Measurements from ENCODE around the gene CEP128. TPM values are rescaled to one million over a fixed set of nuclear protein-coding genes. Genes with fewer than 3 reads are reported as not detected.

CEP128 gene
- total RNA-seq, 2 experiments from 2014 or later: 12.3 to 13.0 TPM

DNA sequence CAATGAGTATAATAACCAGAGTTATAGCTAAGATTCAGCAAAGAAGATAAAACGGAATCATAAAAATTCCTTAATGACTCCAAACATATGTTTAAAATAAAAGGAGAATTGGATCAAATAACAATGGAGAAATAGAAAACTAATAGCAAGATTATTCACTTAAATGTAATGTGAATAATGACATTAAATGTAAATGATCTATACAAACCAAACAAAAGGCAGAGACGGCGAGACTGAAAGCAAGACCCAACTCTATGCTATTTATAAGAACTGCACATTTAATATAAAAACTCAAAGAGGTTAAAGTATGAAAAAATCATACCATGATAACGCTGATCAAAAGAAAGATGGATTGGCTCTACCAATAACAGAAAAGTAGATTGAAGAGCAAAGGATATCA is 10.0 kb upstream of the CEP128 start:
- ChIA-PET POLR2A (no interaction called here), CTCF (no interaction called here)
- Mint-ChIP-seq H3K9me3 (no peaks in the 10 kb centered on the region), H3K36me3 (ENCODE audit: low read depth) (no peaks in the 10 kb centered on the region), H3K27me3 (peaks cover 20% of the 10 kb centered on the region), H3K27ac (no peak overlapping the region), H3K4me1 (ENCODE audit: low read depth) (peaks cover 17% of the 10 kb centered on the region), H3K4me3 (no peak overlapping the region)
- no peaks in the 10 kb centered on the region for H3K9me3 ChIP-seq (ENCODE audit: control insufficient read depth in 1 of 2, insufficient read depth in 1 of 2, low read length in 2 of 2)
- peaks cover 10% of the 10 kb centered on the region for H3K4me1 ChIP-seq (ENCODE audit: insufficient read depth, low read length)
- H3K27me3 ChIP-seq (ENCODE audit: control insufficient read depth in 1 of 2, insufficient read depth in 2 of 2, low read length in 2 of 2): no peaks in the 10 kb centered on the region
- ATAC-seq (ENCODE audit: poor library complexity) (no peak), DNase-seq (no peak)
- no peak overlapping the region for H3K27ac ChIP-seq (ENCODE audit: low read depth in 1 of 2, low read length in 2 of 2)
- TF ChIP-seq, protein P1, sequence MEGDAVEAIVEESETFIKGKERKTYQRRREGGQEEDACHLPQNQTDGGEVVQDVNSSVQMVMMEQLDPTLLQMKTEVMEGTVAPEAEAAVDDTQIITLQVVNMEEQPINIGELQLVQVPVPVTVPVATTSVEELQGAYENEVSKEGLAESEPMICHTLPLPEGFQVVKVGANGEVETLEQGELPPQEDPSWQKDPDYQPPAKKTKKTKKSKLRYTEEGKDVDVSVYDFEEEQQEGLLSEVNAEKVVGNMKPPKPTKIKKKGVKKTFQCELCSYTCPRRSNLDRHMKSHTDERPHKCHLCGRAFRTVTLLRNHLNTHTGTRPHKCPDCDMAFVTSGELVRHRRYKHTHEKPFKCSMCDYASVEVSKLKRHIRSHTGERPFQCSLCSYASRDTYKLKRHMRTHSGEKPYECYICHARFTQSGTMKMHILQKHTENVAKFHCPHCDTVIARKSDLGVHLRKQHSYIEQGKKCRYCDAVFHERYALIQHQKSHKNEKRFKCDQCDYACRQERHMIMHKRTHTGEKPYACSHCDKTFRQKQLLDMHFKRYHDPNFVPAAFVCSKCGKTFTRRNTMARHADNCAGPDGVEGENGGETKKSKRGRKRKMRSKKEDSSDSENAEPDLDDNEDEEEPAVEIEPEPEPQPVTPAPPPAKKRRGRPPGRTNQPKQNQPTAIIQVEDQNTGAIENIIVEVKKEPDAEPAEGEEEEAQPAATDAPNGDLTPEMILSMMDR (IDR thresholded peaks at IDR 0.05): no peak
- H3K4me3 ChIP-seq (ENCODE audit: low read length): no peak overlapping the region
- H3K36me3 ChIP-seq (ENCODE audit: insufficient read depth, low read length): no peaks in the 10 kb centered on the region
- intact Hi-C loops (cut with DNase I, micrococcal nuclease): loop anchor here in 1 of 2 experiments (5.0 kb wide), 2 partner anchors 266 to 516 kb away; no protein-coding TSS in a partner anchor

DNA sequence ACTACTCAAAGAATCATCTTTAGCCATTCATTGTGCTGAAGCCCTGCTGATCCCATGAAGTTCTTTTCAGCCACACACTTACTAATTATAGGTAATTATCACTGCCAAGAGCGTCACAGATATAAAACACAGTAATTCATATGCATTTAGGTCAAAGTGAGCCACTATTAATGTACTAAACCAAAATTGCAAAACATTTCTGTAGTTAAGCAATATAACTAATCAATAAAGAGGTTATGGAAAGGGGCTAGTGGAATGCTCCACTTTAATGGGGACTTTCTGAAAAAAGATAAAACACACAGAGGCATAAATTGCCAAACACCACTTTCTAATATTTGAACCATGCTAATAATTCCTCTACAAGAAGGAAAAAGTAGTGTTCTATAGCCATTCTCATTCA is 6.8 kb upstream of the CEP128 start:
- TF ChIP-seq, protein P1 (IDR thresholded peaks at IDR 0.05): no peak
- H3K4me3 ChIP-seq (ENCODE audit: low read length): no peak overlapping the region
- H3K9me3 ChIP-seq (ENCODE audit: control insufficient read depth in 1 of 2, insufficient read depth in 1 of 2, low read length in 2 of 2): no peaks in the 10 kb centered on the region
- CTCF ChIA-PET: no interaction called here
- H3K9me3 Mint-ChIP-seq: no peaks in the 10 kb centered on the region
- POLR2A ChIA-PET: no interaction called here
- H3K36me3 ChIP-seq (ENCODE audit: insufficient read depth, low read length): no peaks in the 10 kb centered on the region
- no peak overlapping the region for H3K4me3 Mint-ChIP-seq
- H3K36me3 Mint-ChIP-seq (ENCODE audit: low read depth): no peaks in the 10 kb centered on the region
- DNase-seq: no peak
- no peaks in the 10 kb centered on the region for H3K4me1 Mint-ChIP-seq (ENCODE audit: low read depth)
- H3K27ac ChIP-seq (ENCODE audit: low read depth in 1 of 2, low read length in 2 of 2): no peak overlapping the region
- H3K27me3 Mint-ChIP-seq: peaks cover 24% of the 10 kb centered on the region
- intact Hi-C loops (cut with DNase I, micrococcal nuclease): no loop called here
- H3K27me3 ChIP-seq (ENCODE audit: control insufficient read depth in 1 of 2, insufficient read depth in 2 of 2, low read length in 2 of 2): no peaks in the 10 kb centered on the region
- ATAC-seq (ENCODE audit: poor library complexity): no peak
- no peaks in the 10 kb centered on the region for H3K4me1 ChIP-seq (ENCODE audit: insufficient read depth, low read length)
- no peak overlapping the region for H3K27ac Mint-ChIP-seq

DNA sequence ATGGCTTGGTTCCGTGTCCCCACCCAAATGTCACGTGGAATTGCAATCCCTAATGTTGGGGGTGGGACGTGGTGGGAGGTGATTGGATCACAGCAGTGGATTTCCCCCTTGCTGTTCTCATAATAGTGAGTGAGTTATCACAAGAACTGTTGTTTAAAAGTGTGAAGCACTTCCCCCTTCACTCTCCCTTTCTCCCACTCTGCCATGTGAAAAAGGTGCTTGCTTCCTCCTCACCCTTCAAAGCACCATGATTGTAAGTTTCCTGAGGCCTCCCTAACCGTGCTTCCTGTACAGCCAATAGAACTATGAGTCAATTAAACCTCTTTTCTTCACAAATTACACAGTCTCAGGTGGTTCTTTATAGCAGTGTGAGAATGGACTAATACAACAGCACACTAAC is 5.3 kb upstream of the CEP128 start:
- Mint-ChIP-seq H3K36me3 (ENCODE audit: low read depth) (no peaks in the 10 kb centered on the region), H3K4me1 (ENCODE audit: low read depth) (peaks cover 13% of the 10 kb centered on the region), H3K9me3 (no peaks in the 10 kb centered on the region), H3K4me3 (no peak overlapping the region), H3K27ac (no peak overlapping the region), H3K27me3 (peaks cover 24% of the 10 kb centered on the region)
- DNase-seq (no peak), ATAC-seq (ENCODE audit: poor library complexity) (no peak)
- Histone ChIP-seq H3K4me1 (ENCODE audit: insufficient read depth, low read length) (peaks cover 8% of the 10 kb centered on the region), H3K4me3 (ENCODE audit: low read length) (no peak overlapping the region), H3K36me3 (ENCODE audit: insufficient read depth, low read length) (no peaks in the 10 kb centered on the region), H3K27me3 (ENCODE audit: control insufficient read depth in 1 of 2, insufficient read depth in 2 of 2, low read length in 2 of 2) (no peaks in the 10 kb centered on the region), H3K9me3 (ENCODE audit: control insufficient read depth in 1 of 2, insufficient read depth in 1 of 2, low read length in 2 of 2) (no peaks in the 10 kb centered on the region), H3K27ac (ENCODE audit: low read depth in 1 of 2, low read length in 2 of 2) (no peak overlapping the region)
- POLR2A ChIA-PET: interaction anchor here (1.7 kb wide), 1 partner anchor 274 kb away, joined by 3 read pairs; the partner anchor contains the start of gene GTF2A1
- TF ChIP-seq, protein P1 (IDR thresholded peaks at IDR 0.05): no peak
- intact Hi-C loops (cut with DNase I, micrococcal nuclease): no loop called here
- CTCF ChIA-PET: no interaction called here
